HG03457 (cell line): ENCODE results near the gene CDH10.

Experiments
- ATAC-seq: cut with Tn5 transposase; IDR thresholded peaks from one replicate; pipeline ENCODE4 v1.9.1; 2021; ENCODE audit warnings: moderate number of reproducible peaks; ENCODE audit not compliant: unreplicated experiment

Gene CDH10

DNA sequence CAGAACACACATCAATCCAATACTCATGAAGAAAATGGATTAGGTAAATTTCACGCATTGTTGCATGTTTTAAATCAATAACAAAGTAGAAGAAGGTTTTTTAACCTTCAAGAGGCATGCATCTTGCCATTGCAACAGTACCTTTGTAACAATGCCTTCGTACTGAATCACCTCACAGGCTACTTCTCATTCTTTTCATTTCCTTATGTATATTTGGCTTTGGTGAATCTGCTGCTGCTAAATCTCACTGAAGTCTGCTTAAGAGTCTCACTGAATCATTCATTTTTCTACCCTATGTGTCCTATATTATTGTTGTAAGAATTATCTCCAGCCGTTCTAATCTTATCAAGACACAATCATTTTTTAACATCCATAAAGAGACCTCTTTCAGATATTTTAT lies 152.5 kb downstream of the CDH10 start:
- ATAC-seq = no peak

DNA sequence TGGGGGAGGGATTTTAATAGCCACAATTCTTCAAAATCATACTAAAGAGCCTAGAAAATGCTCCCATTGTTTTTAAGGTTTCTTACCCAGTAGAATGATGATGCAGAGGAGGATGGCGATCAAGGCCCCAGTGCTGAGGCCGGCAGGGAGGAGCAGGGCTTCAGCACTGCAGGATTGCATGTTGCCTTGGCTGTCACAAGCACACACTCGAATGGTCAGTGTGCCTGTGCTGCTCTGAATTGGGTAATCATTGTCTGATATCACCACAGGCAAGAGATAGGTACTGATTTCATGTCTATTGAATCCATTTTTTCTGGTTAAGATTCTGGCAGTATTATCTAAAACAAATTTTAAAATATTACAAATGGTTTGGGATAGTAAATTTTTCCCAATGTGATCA lies 153.3 kb downstream of the CDH10 start:
- ATAC-seq = no peak

DNA sequence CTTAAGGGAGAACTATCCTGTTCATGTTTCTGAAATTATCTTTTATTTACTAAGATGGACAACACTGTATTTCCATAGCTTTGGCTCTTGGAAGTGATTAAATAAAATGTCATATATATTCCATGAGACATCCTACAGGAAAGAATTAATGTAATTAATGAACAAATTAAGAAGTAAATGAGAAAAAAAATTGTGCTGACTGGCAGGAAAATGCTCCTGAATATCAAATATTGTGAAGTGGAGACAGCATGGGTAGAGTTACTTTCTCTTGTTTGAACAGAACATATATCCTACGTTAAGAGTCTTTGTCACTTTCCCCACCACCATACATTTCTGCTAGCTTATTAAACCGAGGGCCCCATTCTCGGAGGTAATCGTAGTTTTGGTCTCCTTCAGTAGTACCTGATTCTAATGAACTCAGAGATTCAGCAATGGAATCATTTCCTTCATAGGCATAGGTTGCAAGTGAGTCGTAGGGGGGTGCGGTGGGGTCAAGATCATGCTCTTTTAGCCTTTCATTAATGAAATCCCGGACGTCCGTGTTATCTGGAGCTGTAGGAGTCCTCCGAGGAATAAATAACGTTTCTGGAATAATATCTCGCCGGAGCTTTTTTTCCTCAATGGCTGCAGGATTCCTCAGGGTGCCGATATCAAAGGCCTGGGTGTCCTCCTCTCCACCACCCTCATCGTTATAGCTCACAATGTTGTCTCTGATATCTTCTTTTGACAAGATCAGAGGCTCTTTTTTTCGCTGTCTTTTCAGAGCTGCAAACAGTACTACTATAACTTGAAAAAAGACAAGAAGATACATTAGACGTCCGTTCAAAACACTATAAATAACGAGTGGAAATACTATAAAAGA lies 157.2 kb downstream of the CDH10 start:
- ATAC-seq = no peak

DNA sequence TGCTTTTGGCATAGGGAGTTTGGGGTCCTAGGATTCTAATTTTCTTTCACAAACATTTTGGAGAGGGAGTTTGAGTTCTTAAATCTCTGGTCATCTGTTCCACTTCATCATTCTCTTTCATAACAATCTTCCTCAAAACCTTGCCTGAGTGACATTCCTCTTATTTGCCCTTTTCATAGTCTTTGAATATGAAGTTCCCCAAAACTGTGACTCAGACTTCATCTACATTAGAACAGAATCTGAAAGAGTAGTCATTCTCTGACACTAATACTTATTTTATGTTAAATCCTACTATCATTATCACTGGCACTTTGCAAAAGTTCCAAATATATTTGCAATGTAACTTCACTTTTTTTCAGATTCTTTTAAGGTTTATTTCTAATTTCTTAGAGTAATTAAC lies 163.8 kb downstream of the CDH10 start:
- ATAC-seq = no peak

GRCh38 chr5:24477958-24478357 lies 166.8 kb downstream of the CDH10 start:
- ATAC-seq = no peak

- ATAC-seq = no peak
Observed at GRCh38 chr5:24475101-24475500, 169.7 kb downstream of the CDH10 start.

GRCh38 chr5:24474685-24475084 lies 170.1 kb downstream of the CDH10 start:
- no peak for ATAC-seq

GRCh38 chr5:24472518-24472917 lies 172.3 kb downstream of the CDH10 start:
- ATAC-seq = no peak

DNA sequence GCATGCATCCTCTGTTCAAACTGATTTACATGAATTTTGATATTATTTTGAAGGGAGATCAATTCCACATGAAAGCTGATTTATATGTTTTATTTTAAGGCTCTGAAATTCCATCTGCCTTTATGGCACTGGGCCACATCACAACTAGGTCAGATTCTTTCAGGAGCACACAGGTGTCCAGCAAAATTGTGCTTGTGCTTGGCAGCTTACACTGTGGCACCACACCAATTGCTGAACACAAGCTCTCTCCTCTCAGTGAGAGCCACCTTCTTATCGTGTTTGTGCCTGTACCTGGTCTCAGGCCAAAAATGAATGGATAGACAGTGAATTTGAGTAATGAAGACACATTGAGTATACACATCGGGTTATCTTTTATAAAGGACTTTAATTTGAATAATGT lies 200.4 kb downstream of the CDH10 start:
- ATAC-seq = no peak

DNA sequence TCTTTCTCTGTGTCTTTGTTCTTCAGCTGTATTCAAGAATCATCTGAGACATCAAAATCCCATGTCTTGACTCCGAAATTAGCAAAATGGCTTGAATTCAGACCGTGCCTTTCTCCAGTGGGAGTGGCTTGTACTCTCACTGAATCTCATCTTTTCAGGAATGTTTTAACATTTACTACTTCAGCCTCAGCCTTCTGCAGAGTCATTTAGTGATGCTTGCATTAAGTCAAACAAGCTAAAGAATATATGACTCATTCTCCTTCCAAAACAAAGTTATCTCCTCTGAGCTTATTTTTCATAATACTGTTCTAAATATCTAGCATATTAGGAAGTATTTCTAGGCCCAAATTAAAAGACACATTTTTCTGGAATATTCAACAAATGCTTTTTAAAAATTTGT lies 205.3 kb downstream of the CDH10 start:
- ATAC-seq = no peak
